Stimulated activated CD8-positive, alpha-beta memory T cell treated with anti-CD3 and anti-CD28 coated beads, Interleukin-2, amount 100 ng/mL, for 48 hours (primary cell): Measurements from ENCODE around the gene HHIPL1.

Experiments
- DNase-seq, 2 donors: peaks; one replicate each; pipeline ENCODE4 v3.0.0-alpha.2; 2020; ENCODE audit warnings: low read depth in 2 of 2

Gene HHIPL1

DNA sequence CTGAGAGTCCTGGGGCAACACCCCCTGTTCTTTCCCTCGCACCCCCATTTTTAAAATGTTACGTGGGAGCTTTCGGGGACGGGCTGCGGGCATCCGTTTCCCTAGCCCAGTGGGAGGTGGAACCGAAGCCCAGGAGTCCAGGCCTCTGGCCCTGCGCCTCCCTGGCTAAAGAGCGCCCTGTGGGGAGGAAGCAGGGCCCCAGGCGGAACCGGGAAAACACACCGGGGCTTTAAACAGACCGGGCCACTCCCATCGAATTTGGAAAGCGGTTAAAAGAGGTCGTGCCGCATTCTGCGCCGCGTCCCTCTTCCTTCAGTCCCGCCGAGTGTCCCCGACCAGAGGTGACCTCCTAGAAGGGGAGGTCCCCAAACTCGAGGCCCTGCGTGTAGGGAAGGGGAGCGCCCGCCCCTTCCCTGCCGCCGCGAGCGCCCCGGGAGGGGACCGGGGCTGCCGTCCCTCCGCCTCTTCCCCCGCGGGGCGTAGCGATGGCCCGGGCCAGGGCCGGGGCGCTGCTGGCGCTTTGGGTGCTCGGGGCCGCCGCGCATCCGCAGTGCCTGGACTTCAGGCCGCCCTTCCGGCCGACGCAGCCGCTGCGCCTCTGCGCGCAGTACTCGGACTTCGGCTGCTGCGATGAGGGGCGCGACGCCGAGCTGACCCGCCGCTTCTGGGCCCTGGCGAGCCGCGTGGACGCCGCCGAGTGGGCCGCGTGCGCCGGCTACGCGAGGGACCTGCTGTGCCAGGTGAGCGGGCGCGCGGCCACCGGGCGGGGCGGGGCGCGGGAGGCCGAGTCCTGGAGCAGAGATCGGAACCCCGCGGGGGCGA lies at the start of gene HHIPL1:
Gene HHIPL1 (plus strand): TSS at position 407 of the 822 bp plus-strand sequence. CDS start 79 bp downstream, at position 486.
- no peak for DNase-seq

GRCh38 chr14:99595524-99595923 lies 49.4 kb upstream of the HHIPL1 start:
- DNase-seq = no peak

DNA sequence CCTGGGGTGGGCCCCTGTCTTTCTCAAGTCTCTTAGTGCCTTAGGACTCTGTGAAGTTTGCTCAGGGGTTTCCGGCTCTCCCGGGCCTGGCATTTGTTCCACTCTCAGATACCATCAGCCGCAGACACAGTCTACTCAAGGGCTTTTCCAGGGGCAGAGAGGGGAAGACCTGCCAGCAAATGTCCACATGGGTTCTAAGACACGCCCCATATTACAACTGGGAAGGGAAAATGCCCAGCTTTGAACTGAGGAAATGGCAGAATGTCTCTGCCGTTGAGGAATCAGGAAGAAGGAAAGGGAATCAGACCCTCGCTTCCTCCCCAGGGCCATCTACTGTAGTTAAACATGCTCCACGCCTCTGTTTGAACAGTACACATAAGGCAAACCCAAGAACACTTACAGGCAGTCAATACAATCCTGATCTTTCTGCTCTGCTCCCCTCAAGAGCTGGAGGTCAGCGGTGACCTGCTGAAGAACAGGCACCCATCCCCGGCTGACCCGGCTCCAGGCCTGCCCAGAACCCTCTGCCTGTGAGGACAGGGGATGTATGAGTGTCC lies 48.8 kb upstream of the HHIPL1 start:
- no peak for DNase-seq

DNA sequence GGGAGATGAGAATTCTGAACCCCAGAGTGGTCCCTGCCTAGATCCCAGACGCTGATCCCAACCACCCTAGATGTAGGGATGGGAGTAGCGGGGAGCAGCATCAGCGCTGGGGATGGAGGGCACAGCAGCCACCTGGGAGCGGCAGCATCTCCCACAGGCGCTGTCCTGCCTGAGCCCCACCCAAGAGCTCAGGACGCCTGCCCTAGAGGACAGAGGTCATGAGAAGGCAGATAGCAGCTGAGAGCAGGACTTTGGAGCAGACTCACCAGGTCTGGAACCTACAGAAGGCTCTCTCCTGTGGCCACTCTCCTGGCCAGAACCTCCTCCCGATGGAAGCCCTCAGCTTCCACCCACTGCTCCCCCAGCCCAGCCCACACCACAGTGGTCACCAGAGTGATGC lies 48.2 kb upstream of the HHIPL1 start:
- no peak for DNase-seq

- no peak for DNase-seq
Observed at GRCh38 chr14:99597911-99598600, 46.9 kb upstream of the HHIPL1 start.

GRCh38 chr14:99598774-99599173 lies 46.2 kb upstream of the HHIPL1 start:
- no peak for DNase-seq

DNA sequence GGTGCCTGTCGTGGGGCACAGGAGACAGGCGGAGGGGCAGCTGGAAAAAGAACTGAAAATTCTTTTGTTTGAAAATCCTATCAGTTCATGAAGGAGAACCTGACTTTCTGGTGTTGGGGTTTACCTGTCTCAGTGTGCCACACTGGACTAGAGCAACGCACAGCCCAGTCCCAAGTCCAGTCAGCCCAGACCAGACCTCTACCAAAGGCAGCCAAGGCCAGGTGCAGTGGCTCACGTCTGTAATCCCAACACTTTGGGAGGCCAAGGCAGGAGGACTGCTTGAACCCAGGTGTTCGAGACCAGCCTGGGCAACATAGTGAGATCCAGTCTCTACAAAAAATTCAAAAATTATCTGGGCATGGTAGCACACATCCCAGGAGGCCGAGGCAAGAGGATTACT lies 45.5 kb upstream of the HHIPL1 start:
- no peak for DNase-seq

GRCh38 chr14:99600232-99600888 lies 44.6 kb upstream of the HHIPL1 start:
- no peak for DNase-seq

DNA sequence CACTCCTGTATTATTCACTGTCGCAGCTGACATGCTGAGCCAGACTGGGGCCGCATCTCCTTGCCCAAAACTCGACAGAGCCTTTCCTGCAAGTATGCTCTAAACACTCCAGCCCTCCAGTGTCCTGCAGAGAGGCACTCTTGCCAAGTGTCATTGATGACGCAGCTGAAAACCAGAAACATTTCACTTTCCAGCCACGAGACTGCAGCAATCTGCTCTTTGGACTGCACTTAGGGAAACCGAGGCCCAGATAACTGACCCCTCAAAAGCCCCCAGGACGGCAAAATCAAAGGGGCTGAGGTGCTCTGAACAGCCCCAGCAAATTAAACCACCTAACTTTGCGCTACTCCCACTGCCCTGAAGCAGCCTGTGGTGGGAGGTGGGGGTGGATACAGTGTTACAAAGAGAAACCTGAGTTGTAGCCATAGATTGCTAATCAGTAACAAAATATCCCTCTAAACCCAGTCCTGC lies 43.5 kb upstream of the HHIPL1 start:
- no peak for DNase-seq

DNA sequence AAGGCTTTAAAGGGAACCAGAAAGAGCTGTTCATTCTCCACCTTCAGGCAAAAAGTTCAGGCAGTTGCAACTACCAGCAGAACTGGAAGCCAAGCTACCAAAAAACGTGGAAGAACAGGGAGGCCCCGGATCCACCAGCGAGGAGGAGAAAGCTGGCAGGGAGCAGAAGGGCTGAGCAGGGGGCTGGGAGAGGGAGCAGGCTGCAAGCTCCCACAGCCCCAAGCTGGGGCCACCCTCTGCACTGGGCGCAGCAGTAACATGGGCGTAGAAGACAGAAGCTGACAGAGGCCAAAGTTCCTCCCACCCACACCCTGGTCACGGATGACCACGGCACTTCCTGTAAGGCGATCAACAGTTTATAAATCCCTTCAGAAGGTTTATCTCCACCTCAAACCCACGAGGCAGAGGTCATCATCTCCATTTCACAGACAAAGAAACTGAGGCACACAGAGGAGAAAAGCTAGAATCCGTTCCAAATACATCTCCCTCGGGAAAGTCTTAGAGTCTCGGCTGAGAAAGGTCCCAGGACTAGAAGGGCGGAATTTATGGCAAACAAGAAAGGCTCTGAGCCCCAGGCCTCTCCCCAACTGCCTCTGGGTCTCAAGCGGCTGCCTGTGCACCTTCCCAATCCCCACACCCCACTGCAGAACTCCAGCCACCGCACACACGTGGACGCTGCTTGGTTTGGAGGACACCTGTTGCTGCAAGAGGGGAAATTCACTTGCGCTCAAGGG lies 42.7 kb upstream of the HHIPL1 start:
- DNase-seq = no peak

DNA sequence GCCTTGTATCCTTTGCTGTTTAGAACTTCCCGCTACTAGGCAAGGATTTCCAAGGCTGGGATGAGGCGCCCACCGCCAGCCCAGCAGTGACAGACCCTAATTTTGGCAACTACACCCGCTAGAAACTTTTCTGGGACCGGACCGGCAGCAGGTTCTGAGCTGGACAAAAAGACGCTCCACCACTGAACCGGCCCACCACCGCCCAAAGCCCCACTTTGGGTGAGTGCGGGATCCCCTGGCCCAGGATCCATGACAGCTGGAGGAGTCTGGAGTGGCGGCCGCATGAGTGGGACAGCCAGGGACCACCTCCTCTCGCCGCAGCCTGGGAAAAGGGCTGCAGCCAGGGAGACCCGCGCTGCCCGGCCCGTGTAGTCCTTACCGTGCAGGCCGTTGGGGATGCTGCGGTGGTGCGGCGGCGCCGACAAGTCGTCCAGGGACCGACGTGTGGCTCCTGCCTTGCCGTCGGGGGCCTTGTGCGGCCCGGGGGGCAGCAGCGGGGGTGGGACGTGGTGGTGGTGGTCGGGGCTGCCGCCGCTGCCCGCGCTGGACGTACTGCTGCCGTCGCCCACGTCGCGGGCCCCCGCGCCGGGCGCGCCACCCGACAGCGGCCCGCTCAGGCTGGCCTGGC lies 42.0 kb upstream of the HHIPL1 start:
- no peak for DNase-seq

DNA sequence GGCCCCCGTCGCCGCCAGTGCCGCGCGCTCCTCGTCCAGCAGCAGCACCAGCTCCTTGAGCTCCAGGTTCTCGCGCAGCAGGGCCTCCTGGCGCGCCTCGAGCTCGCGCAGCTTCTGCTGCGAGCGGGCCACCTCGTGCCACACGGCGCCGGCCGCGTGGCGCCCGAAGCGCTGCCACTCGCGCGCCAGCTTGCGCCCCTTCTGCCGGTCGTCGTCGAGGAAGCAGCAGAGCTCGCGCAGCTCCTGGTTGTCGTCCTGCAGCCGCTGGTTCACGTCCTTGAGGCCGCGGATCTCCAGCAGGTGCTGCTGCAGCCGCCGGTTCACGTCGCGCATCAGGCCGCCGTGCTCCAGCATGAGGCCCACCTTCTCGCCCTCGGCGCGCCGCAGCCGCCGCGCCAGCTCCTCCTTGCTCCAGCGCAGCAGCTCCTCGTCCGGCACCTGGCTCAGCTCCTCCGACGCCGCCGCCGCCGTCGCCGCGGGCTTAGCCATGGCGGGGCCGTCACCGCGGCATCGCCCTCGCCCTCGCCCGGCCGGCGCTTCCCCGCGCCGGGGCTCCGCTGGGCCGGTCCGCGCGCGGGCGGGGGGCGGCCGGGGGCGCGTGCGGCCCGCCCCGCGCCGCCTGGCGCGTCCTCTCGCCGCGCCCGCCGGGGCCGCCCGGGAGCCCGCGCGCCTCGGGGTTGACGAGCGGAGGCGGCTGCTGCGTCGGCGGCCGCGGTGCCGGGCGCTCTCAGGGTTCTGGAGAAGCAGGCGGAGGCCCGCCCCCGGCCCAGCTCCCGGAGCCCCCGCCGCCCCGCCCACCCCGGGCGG lies 41.3 kb upstream of the HHIPL1 start, which contains the start of gene CCDC85C:
Gene CCDC85C (minus strand): TSS at position 737 of the 807 bp plus-strand sequence. CDS start 248 bp downstream, at position 489.
- DNase-seq = no peak

DNA sequence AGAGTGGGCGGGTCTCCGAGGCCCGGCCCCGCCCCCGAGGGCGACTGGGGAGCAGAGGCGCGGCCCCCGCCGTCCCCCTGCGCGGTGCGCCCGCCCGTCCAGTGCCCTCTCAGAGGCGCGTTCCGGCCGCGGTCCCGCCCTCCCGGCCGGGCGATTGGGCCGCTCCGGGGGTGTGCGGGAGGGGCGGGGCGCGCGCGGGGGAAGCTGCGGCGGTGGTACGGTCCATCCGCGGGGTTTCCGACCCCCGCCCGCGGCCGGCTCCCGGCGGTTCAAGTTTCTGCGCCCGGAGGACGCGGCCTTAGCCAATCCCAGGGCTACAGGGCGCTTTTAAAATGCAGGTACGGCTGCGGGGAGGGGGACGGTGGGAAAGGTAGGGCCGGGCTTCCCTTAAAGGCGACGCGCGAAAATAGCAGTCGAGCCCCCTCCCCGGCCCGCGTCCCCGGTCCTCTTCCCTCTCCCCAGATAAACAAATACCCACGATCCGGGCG lies 40.6 kb upstream of the HHIPL1 start:
- DNase-seq = peak; percentile 84 to 93

DNA sequence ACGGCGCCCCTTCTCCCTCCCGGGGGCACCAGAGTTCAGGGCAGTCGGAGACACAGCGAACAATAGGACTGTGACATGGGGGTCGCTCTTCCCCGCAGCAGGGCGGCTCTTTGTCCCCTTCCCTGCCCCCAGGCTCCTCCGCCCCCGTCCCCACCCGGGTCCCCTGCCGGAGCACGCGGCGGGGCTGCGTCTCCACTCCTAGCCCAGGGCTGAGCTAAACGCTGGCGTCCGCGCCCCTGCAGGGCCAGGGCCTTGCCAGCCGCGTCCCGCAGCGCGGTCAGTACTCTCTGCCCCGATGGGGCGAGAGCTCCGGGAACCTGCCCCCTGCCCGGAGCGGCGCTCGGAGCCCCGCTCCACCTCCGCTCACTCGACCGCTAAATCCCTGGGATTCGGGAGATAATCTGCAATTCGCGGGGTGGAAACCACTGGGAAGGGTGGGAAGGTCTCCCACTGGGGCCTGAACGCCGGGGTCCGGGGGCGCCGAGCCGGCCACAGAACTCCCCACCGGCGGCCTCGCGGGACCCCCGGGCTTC lies 40.1 kb upstream of the HHIPL1 start:
- no peak for DNase-seq

- peak; percentile 37 to 52 for DNase-seq
Observed at GRCh38 chr14:99605299-99605961, 39.5 kb upstream of the HHIPL1 start.

GRCh38 chr14:99606359-99606758 lies 38.6 kb upstream of the HHIPL1 start:
- DNase-seq = no peak

DNA sequence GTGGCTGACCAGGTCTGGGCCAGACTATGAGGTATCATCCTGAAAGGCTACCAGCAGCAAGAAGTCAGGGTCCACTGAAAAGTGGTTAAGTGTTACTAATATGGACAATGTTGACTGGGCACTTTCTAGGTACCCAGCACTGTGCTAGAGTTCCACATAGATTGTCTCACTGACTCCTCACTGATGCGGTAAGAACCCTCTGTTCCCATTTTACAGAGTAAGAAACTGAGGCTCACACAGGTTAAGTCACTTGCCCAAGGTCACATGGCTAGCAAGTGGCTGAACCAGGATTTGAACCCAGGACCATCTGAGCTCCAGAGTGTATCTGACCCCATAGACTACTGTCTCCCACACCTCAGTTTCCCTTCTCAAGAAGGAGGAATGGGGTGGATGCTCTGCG lies 36.3 kb upstream of the HHIPL1 start:
- no peak for DNase-seq

DNA sequence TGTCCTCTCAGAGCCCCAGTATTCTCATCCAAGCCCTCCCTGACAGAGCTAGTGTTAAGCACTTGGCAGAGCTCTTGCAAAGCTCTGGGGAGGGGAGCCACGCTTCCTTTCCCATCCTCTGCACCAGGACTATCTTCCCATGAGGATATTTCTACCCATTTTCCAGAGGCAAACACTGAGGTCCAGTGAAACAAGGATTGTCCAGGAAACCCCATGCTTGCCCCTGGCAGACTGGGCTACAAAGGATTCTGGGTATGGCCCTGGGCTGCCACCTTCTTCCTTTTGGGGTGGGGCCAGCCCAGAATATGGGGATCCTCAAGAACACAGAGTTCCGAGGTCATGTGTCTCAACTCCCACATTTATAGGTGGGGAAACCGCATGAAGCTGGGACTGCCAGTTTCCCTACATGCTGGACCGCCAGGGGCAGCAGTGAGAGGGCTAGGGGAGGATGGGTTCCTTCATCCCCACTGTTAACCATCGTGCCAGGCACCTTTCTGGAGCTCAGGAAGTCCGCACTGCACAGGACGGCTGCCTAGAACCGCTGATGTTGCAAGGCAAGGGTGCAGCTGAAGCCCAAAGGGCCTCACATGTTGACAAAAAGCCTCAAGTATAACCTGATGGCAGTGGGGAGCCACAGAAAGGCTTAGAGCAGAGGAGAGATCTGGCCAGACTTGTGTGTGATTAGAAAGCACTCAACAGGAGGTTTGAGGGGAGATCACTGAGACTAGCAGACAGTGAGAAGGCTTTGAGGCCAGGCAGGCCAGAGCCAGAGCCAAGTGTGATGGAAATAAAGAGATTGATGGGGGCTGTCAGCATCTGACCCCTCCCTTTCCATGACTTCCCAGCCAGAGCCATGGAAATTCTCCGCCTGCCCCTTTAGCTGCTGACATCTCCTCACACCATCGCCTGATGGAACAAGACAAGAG lies 35.4 kb upstream of the HHIPL1 start:
- DNase-seq = no peak
